ENCODE results near the gene CD8B2. TPM values are rescaled to one million over a fixed set of nuclear protein-coding genes. Genes with fewer than 3 reads are reported as not detected.
"Not testable (repeated sequence)": the region's sequence is repeated elsewhere in the genome, so short reads cannot be mapped to it uniquely, and the experiment has no call there.

CD8B2 gene
- total RNA-seq (2014; rRNA removed; shearing (Covaris generic)) (not detected in 2 replicates), total RNA-seq (2022) (not detected in 2 replicates), Bru-seq, nascent RNA (not detected), BruChase-seq, experiment 1, labeled RNA remaining after a 6-hour chase (not detected), BruChase-seq, experiment 2, labeled RNA remaining after a 2-hour chase (not detected)
- long read RNA-seq: 0 reads

GRCh38 chr2:106486551-106487385 lies at the start of gene CD8B2:
TSS of gene CD8B2 (plus strand) at chr2:106487364. CDS start at chr2:106487427, 63 bp downstream.
- H3K79me2 ChIP-seq (ENCODE audit: insufficient read depth, low read depth, low read length); H2AFZ ChIP-seq (ENCODE audit: low read length); DNase-seq (ENCODE audit: low spot score); H4K20me1 ChIP-seq (ENCODE audit: insufficient read depth, low read length); intact Hi-C loops (cut with micrococcal nuclease; ENCODE audit: unreplicated experiment); H3K4me1 ChIP-seq (ENCODE audit: insufficient read depth, low read length, poor library complexity, severe bottlenecking); H3K4me2 ChIP-seq (ENCODE audit: low read length); CTCF ChIA-PET (ENCODE audit: unreplicated experiment); BruUV-seq (replicated peaks); H3K4me3 ChIP-seq (ENCODE audit: low read depth, low read length, poor library complexity, severe bottlenecking); POLR2A ChIA-PET; H3K9me2 ChIP-seq (ENCODE audit: insufficient read depth, low read length); H3K9me3 ChIP-seq (ENCODE audit: low read length); H3K27ac ChIP-seq (ENCODE audit: low read depth, low read length, poor library complexity, severe bottlenecking); H3K36me3 ChIP-seq (ENCODE audit: insufficient read depth, low read length): not testable (repeated sequence)

- H2AFZ ChIP-seq (ENCODE audit: low read length); POLR2A ChIA-PET; H3K9me3 ChIP-seq (ENCODE audit: low read length); H3K4me3 ChIP-seq (ENCODE audit: low read depth, low read length, poor library complexity, severe bottlenecking); CTCF ChIA-PET (ENCODE audit: unreplicated experiment); H3K79me2 ChIP-seq (ENCODE audit: insufficient read depth, low read depth, low read length); intact Hi-C loops (cut with micrococcal nuclease; ENCODE audit: unreplicated experiment); DNase-seq (ENCODE audit: low spot score); H3K9me2 ChIP-seq (ENCODE audit: insufficient read depth, low read length); H4K20me1 ChIP-seq (ENCODE audit: insufficient read depth, low read length); H3K36me3 ChIP-seq (ENCODE audit: insufficient read depth, low read length); H3K4me2 ChIP-seq (ENCODE audit: low read length); BruUV-seq (replicated peaks); H3K27ac ChIP-seq (ENCODE audit: low read depth, low read length, poor library complexity, severe bottlenecking); H3K4me1 ChIP-seq (ENCODE audit: insufficient read depth, low read length, poor library complexity, severe bottlenecking): not testable (repeated sequence)
Measured at GRCh38 chr2:106461882-106462281, 25.3 kb upstream of the CD8B2 start.

- H3K4me2 ChIP-seq (ENCODE audit: low read length); BruUV-seq (replicated peaks); H3K79me2 ChIP-seq (ENCODE audit: insufficient read depth, low read depth, low read length); POLR2A ChIA-PET; H3K27ac ChIP-seq (ENCODE audit: low read depth, low read length, poor library complexity, severe bottlenecking); H3K36me3 ChIP-seq (ENCODE audit: insufficient read depth, low read length); H3K9me2 ChIP-seq (ENCODE audit: insufficient read depth, low read length); H2AFZ ChIP-seq (ENCODE audit: low read length); H3K4me3 ChIP-seq (ENCODE audit: low read depth, low read length, poor library complexity, severe bottlenecking); DNase-seq (ENCODE audit: low spot score); intact Hi-C loops (cut with micrococcal nuclease; ENCODE audit: unreplicated experiment); CTCF ChIA-PET (ENCODE audit: unreplicated experiment); H4K20me1 ChIP-seq (ENCODE audit: insufficient read depth, low read length); H3K4me1 ChIP-seq (ENCODE audit: insufficient read depth, low read length, poor library complexity, severe bottlenecking); H3K9me3 ChIP-seq (ENCODE audit: low read length): not testable (repeated sequence)
Measured at GRCh38 chr2:106467516-106467915, 19.6 kb upstream of the CD8B2 start.

GRCh38 chr2:106468107-106468506 lies 19.1 kb upstream of the CD8B2 start, which contains the start of gene RGPD3:
TSS of gene RGPD3 (minus strand) at chr2:106468413. CDS start at chr2:106468288, 125 bp downstream.
- DNase-seq (ENCODE audit: low spot score); H4K20me1 ChIP-seq (ENCODE audit: insufficient read depth, low read length); H2AFZ ChIP-seq (ENCODE audit: low read length); POLR2A ChIA-PET; H3K36me3 ChIP-seq (ENCODE audit: insufficient read depth, low read length); H3K4me3 ChIP-seq (ENCODE audit: low read depth, low read length, poor library complexity, severe bottlenecking); H3K4me1 ChIP-seq (ENCODE audit: insufficient read depth, low read length, poor library complexity, severe bottlenecking); BruUV-seq (replicated peaks); H3K27ac ChIP-seq (ENCODE audit: low read depth, low read length, poor library complexity, severe bottlenecking); H3K4me2 ChIP-seq (ENCODE audit: low read length); H3K9me2 ChIP-seq (ENCODE audit: insufficient read depth, low read length); CTCF ChIA-PET (ENCODE audit: unreplicated experiment); intact Hi-C loops (cut with micrococcal nuclease; ENCODE audit: unreplicated experiment); H3K79me2 ChIP-seq (ENCODE audit: insufficient read depth, low read depth, low read length); H3K9me3 ChIP-seq (ENCODE audit: low read length): not testable (repeated sequence)
